HG02973 (cell line): ENCODE data around the gene ACAD8.
A peak's percentile ranks its signal among the peaks of the same experiment; 100 is the strongest.

Experiments
- ATAC-seq: cut with Tn5 transposase; IDR thresholded peaks from one replicate; pipeline ENCODE4 v1.9.1; 2021; ENCODE audit warnings: moderate library complexity; ENCODE audit not compliant: unreplicated experiment

The ACAD8 gene

DNA sequence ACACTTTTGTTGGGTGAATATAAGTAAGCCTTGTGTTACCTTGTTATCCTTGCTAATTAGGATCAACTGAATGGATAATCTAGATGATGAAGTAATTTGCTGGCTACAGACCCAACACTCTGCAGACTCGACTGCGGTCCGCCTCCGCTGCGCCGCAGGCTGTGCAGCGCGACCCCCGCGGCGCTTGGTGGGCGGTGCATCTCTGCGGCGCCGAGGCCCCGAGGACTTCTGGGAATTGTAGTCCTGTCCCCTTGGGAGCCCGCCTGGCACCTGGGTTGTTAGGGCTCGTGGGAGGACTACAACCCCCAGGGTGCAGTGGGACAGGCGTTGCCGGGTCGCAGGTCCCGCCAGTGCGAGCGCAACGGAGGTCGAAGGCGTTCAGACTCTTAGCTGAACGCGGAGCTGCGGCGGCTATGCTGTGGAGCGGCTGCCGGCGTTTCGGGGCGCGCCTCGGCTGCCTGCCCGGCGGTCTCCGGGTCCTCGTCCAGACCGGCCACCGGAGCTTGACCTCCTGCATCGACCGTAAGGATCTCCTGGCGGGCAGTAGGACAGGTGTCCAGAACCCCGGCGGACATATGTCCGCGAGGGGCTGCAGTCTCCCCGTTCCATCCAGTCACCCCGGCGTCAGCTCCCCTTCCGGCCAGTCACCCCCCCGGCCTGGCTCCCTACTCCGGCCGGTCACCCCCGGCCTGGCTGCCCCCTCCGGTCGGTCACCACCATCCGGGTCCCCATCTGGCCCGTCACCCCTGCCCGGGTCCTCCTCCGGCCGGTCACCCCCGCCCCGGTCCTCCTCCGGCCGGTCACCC is at the start of gene ACAD8, which contains the start of gene THYN1:
Gene ACAD8, plus strand, starts transcription at position 381 of the 806 bp plus-strand sequence. Its CDS starts 33 bp downstream, at position 414.
Gene THYN1, minus strand, starts transcription at position 165 of the 806 bp plus-strand sequence. CDS start 470 bp downstream, outside the sequence.
- ATAC-seq = peak; percentile 98

DNA sequence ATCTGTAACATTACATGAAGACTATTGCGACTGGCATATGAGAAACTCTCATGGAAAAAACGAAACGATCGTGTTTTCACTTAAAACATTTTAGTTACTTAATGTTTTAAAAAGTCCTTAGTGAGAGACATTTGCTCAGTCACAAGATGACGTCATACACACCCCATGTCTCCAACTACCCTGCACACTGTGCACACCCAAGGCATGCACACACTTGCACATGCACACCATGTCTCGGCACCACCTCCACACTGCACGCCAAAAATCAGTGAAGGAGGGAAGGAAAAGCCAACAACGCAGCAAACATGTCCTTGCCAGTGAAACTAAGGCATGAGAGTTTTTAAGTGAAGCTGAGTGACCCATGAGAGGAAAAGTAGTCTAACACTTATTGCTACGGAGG is 47.6 kb upstream of the ACAD8 start:
- ATAC-seq = no peak

DNA sequence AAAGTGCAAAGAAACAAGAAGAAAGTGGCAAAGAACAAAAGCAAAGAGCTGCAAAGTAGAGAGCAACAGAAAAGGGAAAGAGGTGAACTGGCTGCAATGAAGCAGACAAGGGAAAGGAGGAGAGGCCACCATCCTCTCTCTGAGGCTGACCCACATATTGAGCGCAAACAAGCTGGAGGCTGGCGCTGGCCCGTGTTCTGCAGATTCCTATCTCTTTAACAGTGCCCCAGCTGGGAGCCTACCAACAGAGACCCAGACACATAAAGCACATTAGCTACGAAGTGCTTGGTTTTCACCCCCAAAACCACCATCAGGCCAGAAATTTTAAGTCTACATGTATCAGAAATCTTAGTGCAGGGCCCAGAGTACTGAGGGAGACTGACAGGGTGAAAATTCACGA is 47.2 kb upstream of the ACAD8 start:
- ATAC-seq = no peak

- no peak for ATAC-seq
Observed at GRCh38 chr11:134207538-134208239, 45.7 kb upstream of the ACAD8 start.

DNA sequence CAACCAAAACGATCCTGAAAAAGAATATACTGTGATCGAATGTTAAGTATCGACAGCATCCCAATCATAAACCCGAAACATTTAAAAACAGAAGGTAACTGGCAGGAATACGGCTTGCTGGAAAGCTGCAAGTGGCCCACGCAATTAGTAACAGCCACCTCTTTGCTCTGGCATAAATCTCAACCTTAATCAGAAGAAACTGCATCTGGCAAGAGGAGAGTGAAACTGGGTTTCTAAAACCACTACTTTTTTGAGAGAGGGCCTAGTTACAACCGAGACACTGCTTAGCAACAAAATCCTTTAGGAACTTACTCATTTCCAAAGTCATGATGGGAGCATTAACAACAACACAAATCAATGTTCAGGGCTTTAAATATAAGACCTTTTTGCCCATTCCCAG is 37.5 kb upstream of the ACAD8 start:
- no peak for ATAC-seq

- no peak for ATAC-seq
Observed at GRCh38 chr11:134216816-134217215, 36.6 kb upstream of the ACAD8 start.

DNA sequence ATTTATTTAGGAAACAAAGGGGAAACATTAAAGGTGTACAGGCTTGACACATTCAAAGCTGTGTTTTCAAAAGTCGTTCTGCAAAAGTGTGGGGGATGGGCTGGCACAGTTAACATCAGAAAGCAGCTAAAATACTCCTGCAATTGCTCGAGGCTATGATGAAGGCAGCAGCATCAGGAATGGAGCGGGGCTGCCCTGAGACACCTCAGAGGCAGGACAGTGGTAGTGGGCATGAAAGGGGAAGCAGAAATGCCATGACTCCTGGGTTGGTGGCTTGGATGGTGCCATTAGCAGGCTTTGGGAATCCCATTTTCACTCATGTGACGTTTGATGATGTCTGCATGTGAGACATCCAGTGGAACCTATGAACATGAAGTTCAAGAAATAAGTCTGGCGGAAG is 30.2 kb upstream of the ACAD8 start:
- no peak for ATAC-seq

GRCh38 chr11:134223836-134224709 is 29.3 kb upstream of the ACAD8 start, which contains the start of the genes NCAPD3 and VPS26B:
NCAPD3 (minus strand) TSS chr11:134223967; CDS start chr11:134223926, 41 bp downstream.
VPS26B (plus strand) TSS chr11:134224671; CDS start chr11:134225123, 452 bp downstream.
- peak; percentile 71 for ATAC-seq

DNA sequence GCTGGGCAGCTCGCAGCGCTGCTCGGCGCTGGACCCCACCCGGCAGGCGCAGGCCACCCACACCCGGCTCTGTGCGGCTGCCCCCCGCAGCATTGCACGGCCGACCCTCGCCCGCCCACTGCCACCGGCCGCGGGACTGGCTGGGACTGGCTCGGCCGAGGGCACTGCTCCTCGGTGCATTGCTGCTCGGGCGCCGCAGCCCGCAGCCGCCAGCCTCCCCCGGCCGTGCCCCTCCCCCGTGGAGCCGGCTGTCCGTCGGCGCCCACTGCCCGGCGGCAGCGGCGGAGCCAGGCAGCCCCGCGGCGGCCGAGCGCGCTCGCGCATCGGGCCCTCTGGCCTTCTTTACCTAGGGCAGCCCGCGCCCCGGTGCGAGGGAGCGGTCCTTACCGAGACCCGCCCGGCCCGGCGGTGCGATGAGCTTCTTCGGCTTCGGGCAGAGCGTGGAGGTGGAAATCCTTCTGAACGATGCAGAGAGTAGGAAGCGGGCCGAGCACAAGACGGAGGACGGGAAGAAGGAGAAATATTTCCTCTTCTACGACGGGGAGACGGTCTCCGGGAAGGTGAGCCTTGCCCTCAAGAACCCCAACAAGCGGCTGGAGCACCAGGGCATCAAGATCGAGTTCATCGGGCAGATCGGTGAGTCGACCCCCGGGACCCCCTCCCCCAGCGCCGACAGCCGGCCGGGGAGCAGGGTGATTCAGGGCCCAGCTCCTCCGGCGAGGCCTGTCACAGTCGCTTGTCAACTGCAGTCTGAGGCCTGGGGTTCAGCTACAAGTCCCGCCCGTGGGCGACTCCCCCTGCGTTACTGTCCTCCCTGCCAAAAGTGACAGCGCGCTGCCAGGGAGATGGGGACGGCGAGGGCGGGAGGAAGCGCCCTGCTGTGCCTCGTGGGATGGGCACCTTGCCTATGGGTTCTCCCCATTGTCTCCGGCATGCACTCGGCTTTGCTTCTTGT is 28.4 kb upstream of the ACAD8 start:
- peak; percentile 13 for ATAC-seq

DNA sequence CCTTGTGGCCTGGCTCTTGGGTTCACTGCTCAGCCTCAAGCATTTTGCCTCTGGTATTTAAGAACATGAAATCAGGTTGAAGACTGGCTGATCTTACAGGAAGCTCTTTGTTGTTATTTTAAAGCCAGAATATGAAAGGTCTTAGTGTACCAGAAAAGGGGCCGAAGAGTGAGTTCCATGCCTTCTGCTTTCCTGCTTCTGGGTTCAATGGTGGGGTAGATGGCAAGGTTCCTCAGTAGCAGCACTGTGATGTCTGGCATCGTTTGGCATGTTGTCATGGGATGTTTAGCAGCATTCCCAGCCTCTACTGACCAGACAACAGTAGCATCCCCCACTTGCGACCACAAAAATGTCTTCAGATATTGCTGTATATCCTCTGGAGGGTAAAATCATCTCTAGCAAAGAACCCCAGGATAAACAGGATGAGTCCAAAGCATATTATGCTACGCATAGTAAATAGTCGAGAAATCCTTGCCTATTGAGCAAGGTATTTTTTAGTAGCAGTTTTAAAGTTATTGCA is 26.5 kb upstream of the ACAD8 start:
- no peak for ATAC-seq

GRCh38 chr11:134228625-134229024 is 24.7 kb upstream of the ACAD8 start:
- ATAC-seq = peak; percentile 55

GRCh38 chr11:134229126-134229790 is 24.1 kb upstream of the ACAD8 start:
- ATAC-seq = no peak

GRCh38 chr11:134230339-134230738 is 23.0 kb upstream of the ACAD8 start:
- ATAC-seq = no peak

- ATAC-seq = no peak
Observed at GRCh38 chr11:134231958-134232659, 21.3 kb upstream of the ACAD8 start.

DNA sequence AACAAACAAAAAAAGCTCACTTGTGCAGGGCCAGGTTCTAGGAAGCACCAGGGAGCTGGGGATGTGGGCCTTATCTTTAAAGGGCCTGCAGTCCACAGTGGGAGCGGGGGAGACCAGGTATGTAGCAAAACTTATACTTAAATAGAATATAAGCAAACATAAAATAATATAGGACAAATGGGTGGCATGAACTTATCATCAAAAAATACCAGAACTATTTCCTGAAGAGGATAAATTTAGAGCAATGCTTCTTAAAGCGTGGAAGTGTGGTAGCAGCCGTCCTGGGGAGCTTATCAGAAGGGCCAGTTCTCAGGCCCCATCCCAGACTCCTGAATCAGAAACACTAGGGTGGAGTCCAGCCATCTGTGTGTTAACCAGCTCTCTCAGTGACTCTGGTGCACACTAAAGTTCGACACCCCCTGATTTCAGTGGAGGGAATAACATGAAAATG is 19.6 kb upstream of the ACAD8 start:
- ATAC-seq = no peak

DNA sequence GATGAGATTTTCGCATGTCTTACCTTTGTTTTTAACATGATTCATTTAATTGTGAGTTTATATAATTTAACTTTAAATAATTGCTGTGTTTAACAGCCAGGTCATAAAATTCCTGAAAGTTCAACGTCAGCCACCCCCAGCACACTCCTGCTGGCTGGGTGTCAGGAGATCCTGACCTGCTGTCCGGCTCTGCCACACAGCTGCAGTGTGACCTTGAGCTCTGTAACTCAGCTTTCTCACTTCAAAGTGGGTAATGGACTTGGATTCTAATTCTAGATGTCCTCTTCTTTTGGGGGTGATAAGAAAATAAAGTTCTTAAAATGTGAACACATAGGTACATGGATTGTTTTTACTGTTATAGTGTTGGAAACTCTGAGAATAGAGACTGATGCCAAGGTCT is 18.0 kb upstream of the ACAD8 start:
- no peak for ATAC-seq

- no peak for ATAC-seq
Observed at GRCh38 chr11:134236834-134237556, 16.4 kb upstream of the ACAD8 start.

GRCh38 chr11:134237557-134237922 is 15.8 kb upstream of the ACAD8 start:
- ATAC-seq = no peak
